Left lung (tissue), 10 donors: ENCODE measurements around the gene TIMM23. TPM values are rescaled to one million over a fixed set of nuclear protein-coding genes. Genes with fewer than 3 reads are reported as not detected.

ENCODE experiments used
- ATAC-seq: fragments of 200-7000 bp; cut with Tn5 transposase; one replicate; pipeline ENCODE4 v1.9.1; 2020; ENCODE audit warnings: moderate library complexity
- DNase-seq, 4 donors: peaks; one replicate each; pipeline ENCODE4 v3.0.0-alpha.2; 2013 to 2020
- H3K27ac ChIP-seq, 2 donors: fragments of 200-600 bp; sonication (generic) in 1 of 2; one replicate each; pipeline versions ENCODE4 v1.5.0 to v1.8.0; 2020 to 2021
- H3K27me3 ChIP-seq, 2 donors: fragments of 200-600 bp; sonication (generic) in 1 of 2; one replicate each; pipeline versions ENCODE4 v1.5.0 to v1.8.0; 2020 to 2021
- H3K36me3 ChIP-seq, 2 donors: fragments of 200-600 bp; sonication (generic) in 1 of 2; one replicate each; pipeline versions ENCODE4 v1.5.0 to v1.8.0; 2020 to 2021
- H3K4me1 ChIP-seq, 2 donors: fragments of 200-600 bp; one replicate each; pipeline ENCODE4 v1.8.0; 2021
- H3K4me3 ChIP-seq, 2 donors: fragments of 200-600 bp; sonication (generic) in 1 of 2; one replicate each; pipeline versions ENCODE4 v1.5.0 to v1.8.0; 2020 to 2021; ENCODE audit warnings: mild to moderate bottlenecking in 1 of 2
- H3K9me3 ChIP-seq, 2 donors: fragments of 200-600 bp; sonication (generic) in 1 of 2; one replicate each; pipeline versions ENCODE4 v1.5.0 to v1.8.0; 2020 to 2021
- CTCF ChIP-seq, 2 donors: fragments of 200-600 bp; sonication (generic) in 1 of 2; IDR thresholded peaks; one replicate each; pipeline versions ENCODE4 v1.5.0 to v1.8.0; 2021; ENCODE audit warnings: antibody characterized with exemption in 2 of 2
- intact Hi-C, 2 donors: fragments of 100-400 bp; cut with DNase I; formaldehyde crosslinking; loops; one replicate each; pipeline versions ENCODE4 v1.11.2 to v1.14.2; 2022
- polyA plus RNA-seq, 6 donors: library from polyadenylated mRNA; unstranded; fragments of 120-200 nt; gene quantifications; one replicate each; pipeline ENCODE4 v1.2.1, GENCODE V29; 2013; ENCODE audit not compliant: insufficient read length in 6 of 6
- total RNA-seq, 2 donors: library from RNA; stranded (reverse); fragmentation: NEBNext Ultra II Directional; extraction: Animal tissue kit (Norgen Biotek cat#: 25700); gene quantifications; one replicate each; pipeline ENCODE4 v1.2.1, GENCODE V29; 2021
- donor health status: DM: no; HTN: yes; CAD: no.
- donor health status: DM: no; HTN: no; CAD: no.

Gene TIMM23
- total and polyA plus RNA-seq, 8 donors, result 42.8 to 50.1 (median 45.0) TPM

- DNase-seq, result peak in 1 of 4 donors; percentile 35
- Histone ChIP-seq H3K9me3 (no peaks in the 10 kb centered on the region), H3K27me3 (no peaks in the 10 kb centered on the region), H3K27ac (peak overlapping the region; percentile 89 to 94), H3K36me3 (no peaks in the 10 kb centered on the region), H3K4me3 (peak overlapping the region; percentile 71 to 90), H3K4me1 (peaks cover 28 to 68% of the 10 kb centered on the region in 2 donors)
- intact Hi-C loops, result no loop called here
- peak; percentile 52 for ATAC-seq
- peak; percentile 43 to 65 for TF ChIP-seq CTCF (IDR thresholded peaks at IDR 0.05)
Observed at GRCh38 chr10:46028584-46029460, 56.5 kb downstream of the TIMM23 start.

GRCh38 chr10:46029461-46030030, 57.3 kb downstream of the TIMM23 start:
- Histone ChIP-seq H3K4me1 (peaks cover 28 to 61% of the 10 kb centered on the region in 2 donors), H3K9me3 (no peaks in the 10 kb centered on the region), H3K27me3 (no peaks in the 10 kb centered on the region), H3K27ac (peak overlapping the region; percentile 89 to 94), H3K4me3 (peak overlapping the region; percentile 71 to 90), H3K36me3 (no peaks in the 10 kb centered on the region)
- intact Hi-C loops, result no loop called here
- DNase-seq (no peak), ATAC-seq (no peak)
- no peak for TF ChIP-seq CTCF (IDR thresholded peaks at IDR 0.05)

GRCh38 chr10:46030091-46030937, 58.0 kb downstream of the TIMM23 start, which contains the start of gene NCOA4:
NCOA4 (minus strand) TSS chr10:46030623; CDS start chr10:46016680, 13,943 bp downstream.
- peak within 1 kb of the TSS; percentile 89 to 94 for H3K27ac ChIP-seq
- peaks cover 25 to 54% of the 10 kb centered on the region in 2 donors for H3K4me1 ChIP-seq
- no peaks in the 10 kb centered on the region for H3K9me3 ChIP-seq
- peak; percentile 97 for ATAC-seq
- no peaks in the 10 kb centered on the region for H3K36me3 ChIP-seq
- TF ChIP-seq CTCF (IDR thresholded peaks at IDR 0.05), result peak; percentile 66 to 85
- DNase-seq, result peak; percentile 96 to 98 (median 98)
- intact Hi-C loops, result no loop called here
- H3K27me3 ChIP-seq, result no peaks in the 10 kb centered on the region
- H3K4me3 ChIP-seq, result peak within 1 kb of the TSS; percentile 71 to 90

- Histone ChIP-seq H3K9me3 (no peaks in the 10 kb centered on the region), H3K27me3 (no peaks in the 10 kb centered on the region), H3K27ac (no peak overlapping the region), H3K4me3 (no peak overlapping the region), H3K4me1 (peaks cover 19 to 38% of the 10 kb centered on the region in 2 donors), H3K36me3 (no peaks in the 10 kb centered on the region)
- intact Hi-C loops, result no loop called here
- ATAC-seq (no peak), DNase-seq (no peak)
- TF ChIP-seq CTCF (IDR thresholded peaks at IDR 0.05), result no peak
Observed at GRCh38 chr10:46031648-46032532, 59.6 kb downstream of the TIMM23 start.
